B cell (primary cell): ENCODE data around the gene VWCE. TPM values are rescaled to one million over a fixed set of nuclear protein-coding genes. Genes with fewer than 3 reads are reported as not detected.
"Not testable (repeated sequence)": the region's sequence is repeated elsewhere in the genome, so short reads cannot be mapped to it uniquely, and the experiment has no call there.

Experiments
- ATAC-seq: fragments of 200-7000 bp; cut with Tn5 transposase; one replicate; pipeline ENCODE4 v1.10.0; 2021; ENCODE audit warnings: low read depth, mild to moderate bottlenecking, moderate number of reproducible peaks, moderate library complexity
- CTCF ChIA-PET: fragments of 350-600 bp; sonication (Branson Sonifier 250); formaldehyde crosslinking; loops from one replicate; lab custom pipeline; 2021; ENCODE audit warnings: antibody characterized with exemption, inconsistent platforms; lab: Charles Lee
- POLR2A ChIA-PET: fragments of 350-600 bp; sonication (Branson Sonifier 250); formaldehyde crosslinking; loops from one replicate; lab custom pipeline; 2021; ENCODE audit warnings: antibody characterized with exemption; lab: Charles Lee
- DNase-seq: peaks from one replicate; pipeline ENCODE4 v3.0.0; 2013
- H2AFZ ChIP-seq: 2 replicates; pipeline ENCODE4 v1.6.1; 2012; ENCODE audit warnings: mild to moderate bottlenecking, low read depth, low read length; ENCODE audit not compliant: insufficient read depth, poor library complexity, severe bottlenecking
- H3K27ac ChIP-seq, 2 donors: 1 replicate in 1 of 2; 2 replicates in 1 of 2; pipeline ENCODE4 v1.5.1; 2012 to 2013; ENCODE audit warnings: low read length in 2 of 2, mild to moderate bottlenecking in 2 of 2, moderate library complexity in 1 of 2
- H3K27me3 ChIP-seq, 4 experiments: fragments of 200-600 bp in 1 of 4; sonication (generic) in 1 of 4; replicated peaks in 1 of 4; 1 replicate in 2 of 4; 2 replicates in 2 of 4; pipeline versions ENCODE4 v1.6.1 to v1.7.0; 2013 to 2016; ENCODE audit warnings: low read length in 3 of 4, mild to moderate bottlenecking in 2 of 4, mixed read lengths in 1 of 4, moderate library complexity in 1 of 4; ENCODE audit not compliant: insufficient read depth in 4 of 4, control insufficient read depth in 3 of 4; ENCODE audit errors: control extremely low read depth in 1 of 4
- H3K36me3 ChIP-seq, 2 experiments: replicated peaks in 1 of 2; 1 replicate in 1 of 2; 2 replicates in 1 of 2; pipeline versions ENCODE4 v1.6.1 to v1.7.1; 2013; ENCODE audit warnings: low read length in 1 of 2; ENCODE audit not compliant: insufficient read depth in 2 of 2, control insufficient read depth in 1 of 2; ENCODE audit errors: control extremely low read depth in 1 of 2, extremely low read depth in 1 of 2
- H3K4me1 ChIP-seq, 2 donors: fragments of 200-600 bp in 1 of 2; sonication (generic) in 1 of 2; 1 replicate in 1 of 2; 2 replicates in 1 of 2; pipeline versions ENCODE4 v1.5.1 to v1.6.1; 2013 to 2017; ENCODE audit warnings: low read length in 2 of 2; ENCODE audit not compliant: control insufficient read depth in 2 of 2, insufficient read depth in 2 of 2
- H3K4me2 ChIP-seq: replicated peaks from 2 replicates; pipeline ENCODE3; 2012; ENCODE audit warnings: mild to moderate bottlenecking, low read depth, low read length; ENCODE audit not compliant: poor library complexity, severe bottlenecking
- H3K4me3 ChIP-seq, 5 experiments: fragments of 200-600 bp in 1 of 5; sonication (generic) in 1 of 5; 1 replicate in 3 of 5; 2 replicates in 2 of 5; pipeline versions ENCODE4 v1.5.1 to v1.7.0; 2011 to 2016; ENCODE audit warnings: low read length in 4 of 5, mild to moderate bottlenecking in 4 of 5, low read depth in 2 of 5, control low read depth in 1 of 5, moderate library complexity in 1 of 5; ENCODE audit not compliant: insufficient read depth in 1 of 5; ENCODE audit errors: control extremely low read depth in 1 of 5, extremely low read depth in 1 of 5
- H3K79me2 ChIP-seq: fragments of 200-600 bp; sonication (generic); one replicate; pipeline ENCODE4 v1.6.0; 2016; ENCODE audit warnings: low read length; ENCODE audit not compliant: control insufficient read depth, insufficient read depth
- H3K9ac ChIP-seq: fragments of 200-600 bp; sonication (generic); 2 replicates; pipeline ENCODE4 v1.6.1; 2017; ENCODE audit warnings: mild to moderate bottlenecking, low read length, moderate library complexity
- H3K9me3 ChIP-seq, 3 donors: one replicate each; pipeline versions ENCODE4 v1.6.1 to v1.7.1; 2013; ENCODE audit warnings: low read length in 2 of 3; ENCODE audit not compliant: control insufficient read depth in 2 of 3, insufficient read depth in 1 of 3; ENCODE audit errors: control extremely low read depth in 1 of 3
- H4K20me1 ChIP-seq: 2 replicates; pipeline ENCODE4 v1.6.0; 2012; ENCODE audit warnings: mild to moderate bottlenecking, low read length; ENCODE audit not compliant: insufficient read depth, control insufficient read depth, poor library complexity, severe bottlenecking
- H3K27ac Mint-ChIP-seq: one replicate; pipeline ENCODE4 v1.8.0; 2021; ENCODE audit warnings: mixed read lengths
- H3K27me3 Mint-ChIP-seq: one replicate; pipeline ENCODE4 v1.8.0; 2021; ENCODE audit warnings: mixed read lengths
- H3K4me1 Mint-ChIP-seq: one replicate; pipeline ENCODE4 v1.8.0; 2021; ENCODE audit warnings: mixed read lengths
- H3K4me3 Mint-ChIP-seq: one replicate; pipeline ENCODE4 v1.8.0; 2021; ENCODE audit warnings: mixed read lengths
- H3K9me3 Mint-ChIP-seq: one replicate; pipeline ENCODE4 v1.8.0; 2022; ENCODE audit warnings: mixed read lengths; ENCODE audit not compliant: insufficient read depth
- WGBS: methylation state at CpG from one replicate; pipeline ENCODE4 v1.1.5; 2013; ENCODE audit warnings: missing lambda C conversion rate; ENCODE audit not compliant: insufficient coverage; 5-methylcytosine and 5-hydroxymethylcytosine counted together
- intact Hi-C: fragments of 100-400 bp; cut with micrococcal nuclease; formaldehyde crosslinking; loops from one replicate; pipeline ENCODE4 v1.10.0; 2022
- polyA plus RNA-seq: library from polyadenylated mRNA; depleted of rRNA; stranded (reverse); fragments of >200 nt; gene quantifications from 2 replicates; pipeline ENCODE4 v1.2.3, GENCODE V29; 2012
- total RNA-seq, 2 donors: library from RNA; stranded (reverse); fragments of 120-200 nt in 1 of 2; gene quantifications; 1 replicate in 1 of 2; 2 replicates in 1 of 2; pipeline versions ENCODE4 v1.2.3 to v1.2.4, GENCODE V29; 2013 to 2022

The VWCE gene
- total and polyA plus RNA-seq, 2 donors (not counting 1 experiment from before 2014, with no cell fraction given) = 0.37 to 0.39 TPM

- H3K27ac ChIP-seq, CTCF ChIA-PET, DNase-seq, H4K20me1 ChIP-seq, H3K4me3 Mint-ChIP-seq, H3K27me3 Mint-ChIP-seq, POLR2A ChIA-PET, H3K9me3 Mint-ChIP-seq, H3K27me3 ChIP-seq, ATAC-seq, H3K27ac Mint-ChIP-seq, H3K36me3 ChIP-seq, H2AFZ ChIP-seq, H3K9me3 ChIP-seq, H3K79me2 ChIP-seq, intact Hi-C loops, H3K9ac ChIP-seq, H3K4me3 ChIP-seq, H3K4me1 ChIP-seq, H3K4me2 ChIP-seq, H3K4me1 Mint-ChIP-seq: not testable (repeated sequence)
- WGBS = 100% methylated on average over 7 of the region's 8 CpGs
Observed at GRCh38 chr11:61249201-61249600, 45.9 kb downstream of the VWCE start.

DNA sequence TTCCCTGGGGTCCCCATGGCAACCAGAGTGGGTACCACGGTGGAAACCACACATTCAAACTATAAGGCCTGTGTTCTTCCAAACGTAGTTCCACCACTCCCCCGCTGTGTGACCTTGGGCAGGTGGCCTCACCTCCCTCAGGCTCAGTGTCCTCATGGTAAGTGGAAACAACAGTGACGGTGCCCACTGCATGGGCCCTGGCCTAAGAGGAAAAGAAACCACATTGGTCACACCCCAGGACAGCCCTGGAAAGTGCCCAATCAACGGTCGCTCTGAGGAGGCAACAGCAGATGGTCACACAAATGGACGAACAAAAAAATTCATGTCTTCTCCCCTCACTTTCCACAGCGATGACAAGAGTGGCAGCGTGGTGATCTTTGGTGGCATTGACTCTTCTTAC lies 47.0 kb downstream of the VWCE start:
- 85% methylated on average over 7 of the region's 9 CpGs for WGBS

GRCh38 chr11:61245284-61245964 lies 49.7 kb downstream of the VWCE start:
- H3K9ac ChIP-seq, H3K27me3 ChIP-seq, DNase-seq, H3K9me3 ChIP-seq, H3K27ac Mint-ChIP-seq, H4K20me1 ChIP-seq, intact Hi-C loops, H3K36me3 ChIP-seq, H2AFZ ChIP-seq, H3K4me3 ChIP-seq, ATAC-seq, H3K79me2 ChIP-seq, H3K27me3 Mint-ChIP-seq, H3K4me3 Mint-ChIP-seq, POLR2A ChIA-PET, H3K4me1 Mint-ChIP-seq, H3K4me1 ChIP-seq, H3K9me3 Mint-ChIP-seq, H3K27ac ChIP-seq, H3K4me2 ChIP-seq, CTCF ChIA-PET: not testable (repeated sequence)
- WGBS = no CpG with 5 or more reads among the region's 10 CpGs

More for the DNA sequence above, 47.0 kb downstream of the VWCE start:
- H3K4me2 ChIP-seq, H3K79me2 ChIP-seq, H3K36me3 ChIP-seq, H3K4me1 Mint-ChIP-seq, H3K27ac Mint-ChIP-seq, H3K4me3 Mint-ChIP-seq, H3K27ac ChIP-seq, H3K27me3 ChIP-seq, POLR2A ChIA-PET, H2AFZ ChIP-seq, H3K9me3 ChIP-seq, H3K27me3 Mint-ChIP-seq, ATAC-seq, intact Hi-C loops, H3K9me3 Mint-ChIP-seq, H3K4me3 ChIP-seq, H3K4me1 ChIP-seq, CTCF ChIA-PET, H3K9ac ChIP-seq, DNase-seq, H4K20me1 ChIP-seq: not testable (repeated sequence)

- H3K4me2 ChIP-seq, H3K27me3 Mint-ChIP-seq, H4K20me1 ChIP-seq, H3K79me2 ChIP-seq, DNase-seq, H3K27ac Mint-ChIP-seq, POLR2A ChIA-PET, H3K4me1 Mint-ChIP-seq, H3K9ac ChIP-seq, ATAC-seq, H3K27me3 ChIP-seq, H3K36me3 ChIP-seq, CTCF ChIA-PET, H3K9me3 ChIP-seq, H2AFZ ChIP-seq, H3K9me3 Mint-ChIP-seq, H3K4me1 ChIP-seq, intact Hi-C loops, H3K4me3 ChIP-seq, H3K27ac ChIP-seq, H3K4me3 Mint-ChIP-seq: not testable (repeated sequence)
- WGBS = no CpG with 5 or more reads among the region's 5 CpGs
Observed at GRCh38 chr11:61241526-61241925, 53.6 kb downstream of the VWCE start.
